ENCODE measurements around the gene PAFAH1B1. TPM values are rescaled to one million over a fixed set of nuclear protein-coding genes. Genes with fewer than 3 reads are reported as not detected.

Gene PAFAH1B1
- total RNA-seq, 2 experiments from 2014 or later = 148 to 152 TPM

Other genes starting within 250 kb of the PAFAH1B1 start
- gene MNT, start 192.6 kb upstream of the PAFAH1B1 start, total RNA-seq = 10 to 100 TPM; 21.2 to 22.2 TPM
- 10 to 100 TPM; 63.5 to 69.6 TPM for gene METTL16, start 81.8 kb upstream of the PAFAH1B1 start, total RNA-seq
- 100 to 1,000 TPM; 152 to 164 TPM for gene CLUH, start 118.1 kb downstream of the PAFAH1B1 start, total RNA-seq
- not detected for gene CCDC92B, start 156.0 kb downstream of the PAFAH1B1 start, total RNA-seq
- gene RAP1GAP2, start 202.8 kb downstream of the PAFAH1B1 start, total RNA-seq = under 1 TPM; 0.27 to 0.52 TPM